OCI-LY7 (cell line): ENCODE measurements around the gene PDCD2L.

Experiments
- CTCF ChIP-seq: fragments of 200-600 bp; sonication (generic); conservative IDR thresholded peaks from 2 replicates; pipeline ENCODE4 v1.5.1; 2014; ENCODE audit warnings: mild to moderate bottlenecking, antibody characterized with exemption, low read length, moderate library complexity, mixed read lengths
- EZH2phosphoT487 ChIP-seq: fragments of 200-600 bp; sonication (generic); IDR thresholded peaks from 2 replicates; pipeline ENCODE4 v1.6.1; 2018; ENCODE audit warnings: low read depth, borderline replicate concordance, mild to moderate bottlenecking, mixed run types, antibody characterized with exemption, low read length, moderate library complexity, mixed read lengths

DNA sequence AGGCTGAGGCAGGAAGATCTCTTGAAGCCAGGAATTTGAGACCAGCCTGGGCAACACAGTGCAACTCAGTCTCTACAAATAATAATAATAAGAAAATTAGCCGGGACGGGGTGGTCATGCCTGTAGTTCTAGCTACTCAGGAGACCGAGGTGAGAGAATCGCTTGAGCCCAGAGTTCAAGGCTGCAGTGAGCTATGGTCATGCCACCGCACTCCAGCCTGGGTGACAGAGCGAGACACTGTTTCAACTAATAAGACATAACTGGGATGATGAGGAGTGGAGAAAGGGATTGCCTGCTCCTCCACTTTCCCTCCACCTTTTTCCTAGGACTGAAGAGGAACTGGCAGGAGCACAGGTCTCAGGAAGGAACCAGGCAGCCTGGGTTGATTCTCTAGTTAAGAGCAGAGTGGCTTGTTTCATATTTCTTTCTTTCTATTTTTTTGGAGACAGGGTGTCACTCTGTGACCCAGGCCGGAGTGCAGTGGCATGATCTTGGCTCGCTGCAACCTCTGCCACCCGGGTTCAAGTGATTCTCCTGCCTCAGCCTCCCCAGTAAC is 43.8 kb upstream of the PDCD2L start:
- TF ChIP-seq CTCF = no peak
- no peak for TF ChIP-seq EZH2phosphoT487
